ENCODE data around the gene BIN1. TPM values are rescaled to one million over a fixed set of nuclear protein-coding genes. Genes with fewer than 3 reads are reported as not detected.

The BIN1 gene
- total RNA-seq, 2 experiments from 2014 or later, result 95.2 to 102 TPM

DNA sequence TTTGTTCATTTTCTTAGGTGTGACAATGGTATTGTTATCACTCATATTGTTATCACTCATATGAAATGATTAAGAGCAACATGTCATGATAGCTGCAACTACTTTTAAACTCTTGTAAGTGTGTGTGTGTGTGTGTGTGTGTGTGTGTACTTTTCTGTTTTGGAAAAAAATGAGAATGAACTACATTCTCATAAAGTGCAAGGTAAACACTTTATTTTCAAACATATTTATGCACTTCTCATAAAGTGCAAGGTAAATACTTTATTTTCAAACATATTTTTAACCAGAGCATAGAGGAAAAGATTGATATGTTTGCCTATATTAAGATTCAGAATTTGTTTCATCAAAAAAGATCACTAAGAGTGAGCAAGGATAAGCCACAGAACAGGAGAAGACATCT, 108.5 kb downstream of the BIN1 start:
- POLR2A ChIA-PET, result no interaction called here
- Mint-ChIP-seq H3K27ac (no peak overlapping the region), H3K4me1 (ENCODE audit: low read depth) (no peaks in the 10 kb centered on the region), H3K4me3 (no peak overlapping the region), H3K27me3 (peaks cover 3% of the 10 kb centered on the region), H3K9me3 (no peaks in the 10 kb centered on the region), H3K36me3 (ENCODE audit: low read depth) (no peaks in the 10 kb centered on the region)
- no peak for ATAC-seq
- DNase-seq, result no peak
- TF ChIP-seq, protein P1, sequence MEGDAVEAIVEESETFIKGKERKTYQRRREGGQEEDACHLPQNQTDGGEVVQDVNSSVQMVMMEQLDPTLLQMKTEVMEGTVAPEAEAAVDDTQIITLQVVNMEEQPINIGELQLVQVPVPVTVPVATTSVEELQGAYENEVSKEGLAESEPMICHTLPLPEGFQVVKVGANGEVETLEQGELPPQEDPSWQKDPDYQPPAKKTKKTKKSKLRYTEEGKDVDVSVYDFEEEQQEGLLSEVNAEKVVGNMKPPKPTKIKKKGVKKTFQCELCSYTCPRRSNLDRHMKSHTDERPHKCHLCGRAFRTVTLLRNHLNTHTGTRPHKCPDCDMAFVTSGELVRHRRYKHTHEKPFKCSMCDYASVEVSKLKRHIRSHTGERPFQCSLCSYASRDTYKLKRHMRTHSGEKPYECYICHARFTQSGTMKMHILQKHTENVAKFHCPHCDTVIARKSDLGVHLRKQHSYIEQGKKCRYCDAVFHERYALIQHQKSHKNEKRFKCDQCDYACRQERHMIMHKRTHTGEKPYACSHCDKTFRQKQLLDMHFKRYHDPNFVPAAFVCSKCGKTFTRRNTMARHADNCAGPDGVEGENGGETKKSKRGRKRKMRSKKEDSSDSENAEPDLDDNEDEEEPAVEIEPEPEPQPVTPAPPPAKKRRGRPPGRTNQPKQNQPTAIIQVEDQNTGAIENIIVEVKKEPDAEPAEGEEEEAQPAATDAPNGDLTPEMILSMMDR (IDR thresholded peaks at IDR 0.05), result no peak
- intact Hi-C loops (cut with micrococcal nuclease), result no loop called here
- CTCF ChIA-PET, result interaction anchor here (1.7 kb wide), 1 partner anchor 27 kb away, joined by 4 read pairs; no protein-coding TSS in a partner anchor

Other genes with a start within 250 kb of the BIN1 start
- not detected for gene TEX51, start 208.3 kb downstream of the BIN1 start, total RNA-seq
- not detected for gene CYP27C1, start 113.1 kb upstream of the BIN1 start, total RNA-seq
- 10 to 100 TPM; 43.7 to 43.9 TPM for gene ERCC3, start 187.0 kb upstream of the BIN1 start, total RNA-seq